ENCODE measurements around the gene CACYBP.

CACYBP gene

GRCh38 chr1:174974711-174975119 lies 25.0 kb upstream of the CACYBP start:
- no peak for DNase-seq (ENCODE audit: low read depth)

GRCh38 chr1:174975764-174976163 lies 24.0 kb upstream of the CACYBP start:
- no peak for DNase-seq (ENCODE audit: low read depth)

DNA sequence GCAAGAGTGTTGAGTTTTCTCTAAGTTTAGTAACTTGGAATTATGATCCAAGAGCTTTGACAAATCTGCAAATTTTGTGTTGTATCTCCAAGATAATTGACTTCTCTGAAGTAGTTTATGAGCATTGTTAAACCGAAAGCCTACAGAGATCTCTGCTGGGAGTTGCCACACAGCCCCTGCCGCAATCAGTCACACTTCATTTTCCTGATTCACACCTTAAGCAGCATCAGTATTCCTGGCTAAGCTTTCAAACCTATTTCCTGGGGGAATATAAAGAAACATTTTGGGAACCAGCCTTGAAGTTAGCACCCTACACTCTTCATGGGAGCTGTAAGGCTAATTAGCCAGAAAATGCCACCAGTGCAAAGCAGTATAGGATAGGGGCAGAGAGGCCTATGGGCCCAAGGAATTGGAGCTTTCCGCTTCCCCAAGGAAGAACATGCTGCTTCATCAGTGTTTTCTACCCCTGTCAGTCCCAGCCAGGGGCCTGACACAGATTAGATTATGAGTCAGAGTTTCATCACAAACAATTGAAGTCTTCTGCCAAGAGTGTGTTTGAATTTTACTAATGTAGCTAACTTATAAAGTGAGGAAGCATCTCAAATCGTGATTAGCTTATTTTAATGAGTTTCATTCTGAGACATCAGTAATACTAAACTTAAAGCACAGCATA lies 23.2 kb upstream of the CACYBP start:
- DNase-seq (ENCODE audit: low read depth) = no peak

- no peak for DNase-seq (ENCODE audit: low read depth)
These were observed 16.6 kb upstream of the CACYBP start for GRCh38 chr1:174982971-174983689.

- no peak for DNase-seq (ENCODE audit: low read depth)
These were observed 14.8 kb upstream of the CACYBP start for GRCh38 chr1:174984952-174985351.

DNA sequence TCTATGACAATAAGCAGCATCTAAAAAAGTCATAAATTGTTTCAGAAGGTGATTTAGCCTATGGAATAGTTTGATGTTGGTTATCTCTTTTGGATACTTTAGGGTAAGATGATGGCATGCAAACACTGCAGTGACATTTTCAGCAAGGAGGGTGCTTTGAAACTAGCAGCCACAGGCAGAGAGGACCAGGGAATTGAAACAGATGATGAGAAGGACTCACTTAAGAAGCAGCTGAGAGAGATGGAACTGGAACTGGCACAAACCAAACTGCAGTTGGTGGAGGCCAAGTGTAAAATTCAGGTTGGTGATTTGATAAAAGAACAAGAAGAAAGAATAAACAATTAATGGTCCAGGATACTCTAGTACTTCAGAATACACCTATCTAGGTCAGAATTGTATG lies 11.2 kb upstream of the CACYBP start:
- DNase-seq (ENCODE audit: low read depth) = no peak

DNA sequence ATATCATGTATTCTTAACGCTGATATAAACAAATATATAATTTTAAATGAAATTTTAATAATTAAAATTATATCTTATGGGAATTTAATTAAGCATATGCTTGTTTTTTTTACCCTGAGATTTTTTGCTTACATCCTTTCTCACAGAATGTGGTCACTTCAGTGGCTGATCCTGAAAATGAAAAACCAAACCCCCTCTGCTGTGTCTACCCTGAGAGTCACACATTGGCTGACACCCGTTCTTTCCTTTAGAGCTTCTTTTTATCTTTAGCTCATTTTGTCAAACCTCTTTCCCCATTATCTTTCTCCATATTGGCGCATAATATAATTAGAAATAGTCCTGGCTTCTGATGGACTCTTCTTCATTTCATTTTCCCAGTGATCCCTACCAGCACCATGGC lies 10.8 kb upstream of the CACYBP start:
- no peak for DNase-seq (ENCODE audit: low read depth)

DNA sequence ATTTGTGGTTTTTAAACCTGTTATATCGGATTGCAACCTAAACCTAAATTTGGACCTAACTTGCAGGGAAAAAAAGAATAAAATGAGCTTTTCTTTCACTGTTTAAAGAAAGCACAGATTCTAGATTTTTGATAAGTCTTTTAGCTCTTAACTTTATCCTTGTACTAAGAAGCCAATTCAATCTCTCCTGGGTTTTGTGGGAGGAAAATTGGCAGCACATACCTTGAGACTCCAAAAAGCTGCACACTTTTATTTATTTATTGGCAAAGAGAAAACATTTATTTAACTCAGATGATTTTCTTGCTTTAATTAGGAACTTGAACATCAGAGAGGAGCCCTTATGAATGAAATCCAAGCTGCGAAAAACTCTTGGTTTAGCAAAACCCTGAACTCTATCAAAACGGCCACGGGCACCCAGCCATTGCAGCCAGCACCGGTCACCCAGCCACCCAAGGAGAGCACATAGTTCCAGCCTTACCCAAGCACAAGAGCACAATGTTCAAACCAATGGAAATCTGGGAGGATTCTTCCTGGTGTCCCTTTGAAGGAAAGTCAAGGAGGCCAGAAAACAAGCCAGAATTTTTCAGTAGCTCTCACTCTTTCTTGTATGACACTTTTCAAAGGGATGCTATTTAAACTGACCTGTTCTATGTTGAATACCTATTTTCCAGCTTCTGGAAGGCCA lies 10.1 kb upstream of the CACYBP start:
- no peak for DNase-seq (ENCODE audit: low read depth)

GRCh38 chr1:174990382-174990999 lies 9.3 kb upstream of the CACYBP start:
- no peak for DNase-seq (ENCODE audit: low read depth)

GRCh38 chr1:174991473-174991872 lies 8.3 kb upstream of the CACYBP start:
- DNase-seq (ENCODE audit: low read depth) = no peak

DNA sequence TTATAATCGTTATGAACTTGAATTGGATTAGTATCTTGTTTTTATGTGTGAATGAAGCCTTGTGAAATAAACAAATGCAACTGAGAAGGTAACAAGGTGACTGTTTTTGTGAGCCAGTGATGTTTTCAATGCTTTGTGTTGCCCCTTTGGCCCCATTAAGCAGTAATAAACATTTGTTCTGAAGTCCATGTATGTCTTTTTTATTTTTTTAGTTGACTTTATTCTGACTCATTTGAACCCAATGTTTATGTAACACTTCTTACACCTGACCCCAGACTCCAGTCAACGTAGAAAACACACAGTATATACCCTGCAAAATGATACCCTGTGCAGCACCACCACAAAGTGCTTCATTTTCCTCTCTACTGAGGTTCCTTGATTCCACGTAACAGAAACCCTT lies 4.6 kb upstream of the CACYBP start:
- no peak for DNase-seq (ENCODE audit: low read depth)

GRCh38 chr1:174995916-174996315 lies 3.8 kb upstream of the CACYBP start:
- no peak for DNase-seq (ENCODE audit: low read depth)

DNA sequence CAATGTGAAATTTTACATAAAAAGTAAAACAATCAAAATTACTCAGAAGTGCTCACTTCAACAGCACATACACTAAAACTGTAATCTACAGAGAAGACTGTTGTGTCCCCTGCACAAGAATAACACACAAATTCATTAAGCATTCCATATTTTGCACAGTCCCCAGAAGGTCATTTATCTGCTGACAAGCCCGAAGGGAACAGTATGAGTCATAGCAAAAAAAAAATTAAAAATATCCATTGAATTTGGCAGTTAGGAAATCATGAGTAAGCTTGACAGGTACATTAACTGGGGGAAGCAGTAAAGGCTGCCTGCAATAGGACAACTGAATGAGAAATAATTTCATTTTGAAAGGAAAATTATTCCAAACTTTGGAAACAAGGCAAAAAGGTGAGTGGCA lies 3.3 kb upstream of the CACYBP start:
- DNase-seq (ENCODE audit: low read depth) = no peak

- DNase-seq (ENCODE audit: low read depth) = no peak
These were observed 2.7 kb upstream of the CACYBP start for GRCh38 chr1:174997041-174997440.

GRCh38 chr1:174998569-174999215 lies 1.1 kb upstream of the CACYBP start:
- DNase-seq (ENCODE audit: low read depth) = no peak

DNA sequence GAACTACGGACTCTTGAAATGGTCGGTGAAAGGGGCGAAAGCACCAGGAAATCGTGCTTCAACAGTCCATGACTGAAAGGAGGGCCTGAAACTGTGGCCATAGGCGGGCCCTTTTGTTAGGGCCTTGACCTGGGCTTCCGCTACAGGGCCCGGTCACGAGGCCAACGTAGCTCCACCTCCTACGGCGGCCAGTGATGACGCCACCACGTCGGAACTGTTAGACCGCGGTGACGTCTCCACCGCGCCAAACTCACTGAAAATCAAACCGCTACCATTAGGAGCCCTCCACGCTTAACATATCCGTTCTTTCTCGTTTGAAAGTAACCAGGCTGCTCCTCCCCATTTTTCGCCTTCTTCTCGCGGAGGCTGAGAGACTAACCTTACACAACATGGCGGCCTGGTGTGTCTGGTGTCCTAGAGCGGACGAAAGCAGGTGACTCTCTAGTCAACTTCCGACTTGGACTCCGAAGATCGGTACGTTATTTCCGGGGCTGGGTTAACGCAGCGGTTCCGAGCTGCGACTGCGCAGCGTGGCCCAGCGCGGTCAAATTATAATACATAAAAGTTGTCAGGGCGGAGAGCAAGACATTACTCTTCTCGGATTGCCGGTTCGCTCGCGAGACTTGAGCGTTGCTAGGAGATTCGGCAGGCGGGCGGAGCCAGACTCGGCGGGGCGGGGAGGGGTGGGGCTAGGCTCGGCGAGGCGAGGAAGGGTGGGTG lies 371 bp upstream of the CACYBP start:
- peak; percentile 96 for DNase-seq (ENCODE audit: low read depth)

DNA sequence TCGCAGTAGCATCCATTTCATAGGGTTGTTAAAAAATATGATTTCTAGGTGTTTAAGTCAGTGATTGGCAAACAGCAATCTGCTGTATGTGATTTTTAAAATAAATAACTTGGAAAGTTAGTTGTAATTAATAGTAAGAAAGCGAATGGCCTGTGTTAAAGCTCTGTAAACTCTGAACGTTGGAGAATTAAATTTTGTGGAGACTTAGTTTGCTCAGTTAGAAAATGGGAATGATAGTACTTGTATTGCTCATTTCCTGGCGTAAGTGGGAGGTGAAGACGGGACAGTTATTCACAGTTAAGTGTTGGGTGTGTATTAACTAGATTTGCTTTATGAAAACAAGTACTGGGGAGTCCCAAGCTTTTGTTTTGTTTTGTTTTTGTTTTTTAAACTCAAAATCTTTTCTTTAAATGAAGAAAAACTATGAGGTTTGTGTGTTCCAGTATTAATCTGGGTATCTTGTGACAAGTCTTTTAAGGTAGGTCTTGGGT lies 995 bp downstream of the CACYBP start:
- no peak for DNase-seq (ENCODE audit: low read depth)

- no peak for DNase-seq (ENCODE audit: low read depth)
These were observed 3.3 kb downstream of the CACYBP start for GRCh38 chr1:175002910-175003517.

GRCh38 chr1:175003521-175003920 lies 3.8 kb downstream of the CACYBP start:
- DNase-seq (ENCODE audit: low read depth) = no peak

DNA sequence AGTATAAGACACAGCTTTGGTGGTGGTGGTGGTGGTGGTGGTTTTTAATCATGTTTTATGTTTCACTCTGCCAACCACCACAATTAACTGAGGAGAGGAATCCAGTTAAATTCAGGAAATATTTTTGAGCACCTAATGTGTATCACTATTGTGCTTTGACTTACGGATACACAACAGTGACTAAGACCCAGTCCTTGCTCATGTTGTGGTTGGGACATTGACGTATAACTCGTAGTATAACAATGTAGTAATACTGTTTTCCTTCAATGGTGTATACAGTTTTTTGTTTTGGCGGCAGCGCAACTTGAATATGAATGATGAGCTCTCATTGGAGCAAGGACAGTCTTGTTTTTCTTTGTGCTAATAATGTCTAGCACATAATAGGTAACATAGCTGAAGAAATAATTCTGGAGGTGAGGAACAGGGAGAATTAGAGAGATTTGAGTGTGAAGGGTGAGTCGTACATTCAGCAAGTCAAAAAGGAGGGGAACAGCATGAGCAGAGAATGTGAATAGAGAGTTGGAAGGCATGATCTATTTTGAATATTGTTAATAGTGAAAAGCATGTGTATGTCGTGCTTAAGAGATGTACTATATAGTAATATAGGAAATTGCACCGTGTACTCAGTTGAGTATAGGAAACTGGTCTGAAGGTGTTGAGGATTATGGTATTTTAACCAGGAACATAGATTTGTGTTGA lies 5.5 kb downstream of the CACYBP start:
- DNase-seq (ENCODE audit: low read depth) = no peak

Data from activated T-helper 9 cell treated with anti-CD3 and anti-CD28 coated beads, Interleukin-2, amount 50 U/mL, for 16 hours (primary cell).